ENCODE measurements around the gene TFF3. TPM values are rescaled to one million over a fixed set of nuclear protein-coding genes. Genes with fewer than 3 reads are reported as not detected.

TFF3 gene
- total and polyA plus RNA-seq, 2 experiments from 2014 or later, result 1.2 to 3.3 TPM

DNA sequence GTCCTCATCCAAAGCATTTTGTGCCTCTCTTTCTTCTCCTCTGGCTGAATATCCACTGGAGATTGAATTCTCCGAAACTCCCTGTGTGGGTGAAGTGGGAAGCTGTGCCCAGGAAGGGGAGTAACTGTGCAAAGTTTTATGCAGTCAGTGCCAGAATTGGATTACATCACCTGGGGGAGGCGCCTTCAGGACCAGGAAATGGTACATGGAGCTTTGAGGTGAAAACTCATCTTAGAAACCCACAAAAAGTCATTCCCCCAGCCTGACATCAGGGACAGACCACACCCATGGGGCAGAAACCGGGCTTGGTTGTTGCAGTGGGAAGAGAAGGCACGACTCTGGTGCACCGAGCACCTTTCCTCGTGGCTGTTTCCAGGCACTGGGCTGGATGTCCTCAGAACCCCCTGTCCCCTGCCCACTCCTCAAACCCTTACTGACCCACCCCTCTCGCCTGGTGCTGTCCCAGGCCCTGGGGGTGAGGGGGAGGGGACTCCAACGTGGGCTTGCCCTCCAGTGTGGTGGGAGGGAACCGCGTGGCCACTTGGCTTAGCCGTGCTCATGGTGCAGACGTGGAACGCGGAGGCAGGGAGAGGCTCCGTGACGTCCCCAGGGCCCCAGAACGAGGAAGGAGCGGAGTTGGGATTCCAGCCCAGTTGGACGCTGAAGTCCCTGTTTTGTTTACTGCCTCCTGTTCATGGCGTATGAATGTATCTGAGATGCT lies 15.7 kb downstream of the TFF3 start:
- H3K4me1 ChIP-seq (ENCODE audit: insufficient read depth), result no peaks in the 10 kb centered on the region
- H3K4me3 ChIP-seq, result no peak overlapping the region
- Mint-ChIP-seq H3K36me3 (ENCODE audit: low read depth) (peaks cover 2% of the 10 kb centered on the region; the same call in 1 of the 3 replicates), H3K27me3 (ENCODE audit: insufficient read depth, low read depth, poor library complexity) (peaks cover 17% of the 10 kb centered on the region), H3K9me3 (no peaks in the 10 kb centered on the region), H3K27ac (no peak overlapping the region), H3K4me3 (no peak overlapping the region), H3K4me1 (peaks cover 9% of the 10 kb centered on the region)
- TF ChIP-seq POLR2AphosphoS5 (IDR thresholded peaks at IDR 0.05; ENCODE audit: low read depth) (no peak), STAT1 (IDR thresholded peaks at IDR 0.05; ENCODE audit: unreplicated experiment) (no peak), NANOG (IDR thresholded peaks at IDR 0.05; ENCODE audit: borderline replicate concordance) (no peak), ZNF114 (CRISPR knock-in tag; IDR thresholded peaks at IDR 0.05) (no peak), CREB1 (CRISPR knock-in tag; IDR thresholded peaks at IDR 0.05; ENCODE audit: low read depth) (no peak), ZNF331 (CRISPR knock-in tag; IDR thresholded peaks at IDR 0.05; ENCODE audit: low read depth) (no peak), EZH2phosphoT487 (IDR thresholded peaks at IDR 0.05; ENCODE audit: unreplicated experiment) (no peak), JUNB (IDR thresholded peaks at IDR 0.05; ENCODE audit: unreplicated experiment) (no peak), EZH2 (IDR thresholded peaks at IDR 0.05; ENCODE audit: low read depth, unreplicated experiment) (no peak)
- TF ChIP-seq, protein P1, sequence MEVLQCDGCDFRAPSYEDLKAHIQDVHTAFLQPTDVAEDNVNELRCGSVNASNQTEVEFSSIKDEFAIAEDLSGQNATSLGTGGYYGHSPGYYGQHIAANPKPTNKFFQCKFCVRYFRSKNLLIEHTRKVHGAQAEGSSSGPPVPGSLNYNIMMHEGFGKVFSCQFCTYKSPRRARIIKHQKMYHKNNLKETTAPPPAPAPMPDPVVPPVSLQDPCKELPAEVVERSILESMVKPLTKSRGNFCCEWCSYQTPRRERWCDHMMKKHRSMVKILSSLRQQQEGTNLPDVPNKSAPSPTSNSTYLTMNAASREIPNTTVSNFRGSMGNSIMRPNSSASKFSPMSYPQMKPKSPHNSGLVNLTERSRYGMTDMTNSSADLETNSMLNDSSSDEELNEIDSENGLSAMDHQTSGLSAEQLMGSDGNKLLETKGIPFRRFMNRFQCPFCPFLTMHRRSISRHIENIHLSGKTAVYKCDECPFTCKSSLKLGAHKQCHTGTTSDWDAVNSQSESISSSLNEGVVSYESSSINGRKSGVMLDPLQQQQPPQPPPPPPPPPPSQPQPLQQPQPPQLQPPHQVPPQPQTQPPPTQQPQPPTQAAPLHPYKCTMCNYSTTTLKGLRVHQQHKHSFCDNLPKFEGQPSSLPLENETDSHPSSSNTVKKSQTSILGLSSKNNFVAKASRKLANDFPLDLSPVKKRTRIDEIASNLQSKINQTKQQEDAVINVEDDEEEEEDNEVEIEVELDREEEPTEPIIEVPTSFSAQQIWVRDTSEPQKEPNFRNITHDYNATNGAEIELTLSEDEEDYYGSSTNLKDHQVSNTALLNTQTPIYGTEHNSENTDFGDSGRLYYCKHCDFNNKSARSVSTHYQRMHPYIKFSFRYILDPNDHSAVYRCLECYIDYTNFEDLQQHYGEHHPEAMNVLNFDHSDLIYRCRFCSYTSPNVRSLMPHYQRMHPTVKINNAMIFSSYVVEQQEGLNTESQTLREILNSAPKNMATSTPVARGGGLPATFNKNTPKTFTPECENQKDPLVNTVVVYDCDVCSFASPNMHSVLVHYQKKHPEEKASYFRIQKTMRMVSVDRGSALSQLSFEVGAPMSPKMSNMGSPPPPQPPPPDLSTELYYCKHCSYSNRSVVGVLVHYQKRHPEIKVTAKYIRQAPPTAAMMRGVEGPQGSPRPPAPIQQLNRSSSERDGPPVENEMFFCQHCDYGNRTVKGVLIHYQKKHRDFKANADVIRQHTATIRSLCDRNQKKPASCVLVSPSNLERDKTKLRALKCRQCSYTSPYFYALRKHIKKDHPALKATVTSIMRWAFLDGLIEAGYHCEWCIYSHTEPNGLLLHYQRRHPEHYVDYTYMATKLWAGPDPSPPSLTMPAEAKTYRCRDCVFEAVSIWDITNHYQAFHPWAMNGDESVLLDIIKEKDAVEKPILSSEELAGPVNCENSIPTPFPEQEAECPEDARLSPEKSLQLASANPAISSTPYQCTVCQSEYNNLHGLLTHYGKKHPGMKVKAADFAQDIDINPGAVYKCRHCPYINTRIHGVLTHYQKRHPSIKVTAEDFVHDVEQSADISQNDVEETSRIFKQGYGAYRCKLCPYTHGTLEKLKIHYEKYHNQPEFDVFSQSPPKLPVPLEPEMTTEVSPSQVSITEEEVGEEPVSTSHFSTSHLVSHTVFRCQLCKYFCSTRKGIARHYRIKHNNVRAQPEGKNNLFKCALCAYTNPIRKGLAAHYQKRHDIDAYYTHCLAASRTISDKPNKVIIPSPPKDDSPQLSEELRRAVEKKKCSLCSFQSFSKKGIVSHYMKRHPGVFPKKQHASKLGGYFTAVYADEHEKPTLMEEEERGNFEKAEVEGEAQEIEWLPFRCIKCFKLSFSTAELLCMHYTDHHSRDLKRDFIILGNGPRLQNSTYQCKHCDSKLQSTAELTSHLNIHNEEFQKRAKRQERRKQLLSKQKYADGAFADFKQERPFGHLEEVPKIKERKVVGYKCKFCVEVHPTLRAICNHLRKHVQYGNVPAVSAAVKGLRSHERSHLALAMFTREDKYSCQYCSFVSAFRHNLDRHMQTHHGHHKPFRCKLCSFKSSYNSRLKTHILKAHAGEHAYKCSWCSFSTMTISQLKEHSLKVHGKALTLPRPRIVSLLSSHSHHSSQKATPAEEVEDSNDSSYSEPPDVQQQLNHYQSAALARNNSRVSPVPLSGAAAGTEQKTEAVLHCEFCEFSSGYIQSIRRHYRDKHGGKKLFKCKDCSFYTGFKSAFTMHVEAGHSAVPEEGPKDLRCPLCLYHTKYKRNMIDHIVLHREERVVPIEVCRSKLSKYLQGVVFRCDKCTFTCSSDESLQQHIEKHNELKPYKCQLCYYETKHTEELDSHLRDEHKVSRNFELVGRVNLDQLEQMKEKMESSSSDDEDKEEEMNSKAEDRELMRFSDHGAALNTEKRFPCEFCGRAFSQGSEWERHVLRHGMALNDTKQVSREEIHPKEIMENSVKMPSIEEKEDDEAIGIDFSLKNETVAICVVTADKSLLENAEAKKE (CRISPR knock-in tag; IDR thresholded peaks at IDR 0.05), result no peak
- TF ChIP-seq, protein P2, sequence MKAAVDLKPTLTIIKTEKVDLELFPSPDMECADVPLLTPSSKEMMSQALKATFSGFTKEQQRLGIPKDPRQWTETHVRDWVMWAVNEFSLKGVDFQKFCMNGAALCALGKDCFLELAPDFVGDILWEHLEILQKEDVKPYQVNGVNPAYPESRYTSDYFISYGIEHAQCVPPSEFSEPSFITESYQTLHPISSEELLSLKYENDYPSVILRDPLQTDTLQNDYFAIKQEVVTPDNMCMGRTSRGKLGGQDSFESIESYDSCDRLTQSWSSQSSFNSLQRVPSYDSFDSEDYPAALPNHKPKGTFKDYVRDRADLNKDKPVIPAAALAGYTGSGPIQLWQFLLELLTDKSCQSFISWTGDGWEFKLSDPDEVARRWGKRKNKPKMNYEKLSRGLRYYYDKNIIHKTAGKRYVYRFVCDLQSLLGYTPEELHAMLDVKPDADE (IDR thresholded peaks at IDR 0.05), result no peak
- TF ChIP-seq, protein P3, sequence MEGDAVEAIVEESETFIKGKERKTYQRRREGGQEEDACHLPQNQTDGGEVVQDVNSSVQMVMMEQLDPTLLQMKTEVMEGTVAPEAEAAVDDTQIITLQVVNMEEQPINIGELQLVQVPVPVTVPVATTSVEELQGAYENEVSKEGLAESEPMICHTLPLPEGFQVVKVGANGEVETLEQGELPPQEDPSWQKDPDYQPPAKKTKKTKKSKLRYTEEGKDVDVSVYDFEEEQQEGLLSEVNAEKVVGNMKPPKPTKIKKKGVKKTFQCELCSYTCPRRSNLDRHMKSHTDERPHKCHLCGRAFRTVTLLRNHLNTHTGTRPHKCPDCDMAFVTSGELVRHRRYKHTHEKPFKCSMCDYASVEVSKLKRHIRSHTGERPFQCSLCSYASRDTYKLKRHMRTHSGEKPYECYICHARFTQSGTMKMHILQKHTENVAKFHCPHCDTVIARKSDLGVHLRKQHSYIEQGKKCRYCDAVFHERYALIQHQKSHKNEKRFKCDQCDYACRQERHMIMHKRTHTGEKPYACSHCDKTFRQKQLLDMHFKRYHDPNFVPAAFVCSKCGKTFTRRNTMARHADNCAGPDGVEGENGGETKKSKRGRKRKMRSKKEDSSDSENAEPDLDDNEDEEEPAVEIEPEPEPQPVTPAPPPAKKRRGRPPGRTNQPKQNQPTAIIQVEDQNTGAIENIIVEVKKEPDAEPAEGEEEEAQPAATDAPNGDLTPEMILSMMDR (conservative IDR thresholded peaks at IDR 0.05; ENCODE audit: low read depth in 2 of 2), result no peak
- TF ChIP-seq, protein P4, sequence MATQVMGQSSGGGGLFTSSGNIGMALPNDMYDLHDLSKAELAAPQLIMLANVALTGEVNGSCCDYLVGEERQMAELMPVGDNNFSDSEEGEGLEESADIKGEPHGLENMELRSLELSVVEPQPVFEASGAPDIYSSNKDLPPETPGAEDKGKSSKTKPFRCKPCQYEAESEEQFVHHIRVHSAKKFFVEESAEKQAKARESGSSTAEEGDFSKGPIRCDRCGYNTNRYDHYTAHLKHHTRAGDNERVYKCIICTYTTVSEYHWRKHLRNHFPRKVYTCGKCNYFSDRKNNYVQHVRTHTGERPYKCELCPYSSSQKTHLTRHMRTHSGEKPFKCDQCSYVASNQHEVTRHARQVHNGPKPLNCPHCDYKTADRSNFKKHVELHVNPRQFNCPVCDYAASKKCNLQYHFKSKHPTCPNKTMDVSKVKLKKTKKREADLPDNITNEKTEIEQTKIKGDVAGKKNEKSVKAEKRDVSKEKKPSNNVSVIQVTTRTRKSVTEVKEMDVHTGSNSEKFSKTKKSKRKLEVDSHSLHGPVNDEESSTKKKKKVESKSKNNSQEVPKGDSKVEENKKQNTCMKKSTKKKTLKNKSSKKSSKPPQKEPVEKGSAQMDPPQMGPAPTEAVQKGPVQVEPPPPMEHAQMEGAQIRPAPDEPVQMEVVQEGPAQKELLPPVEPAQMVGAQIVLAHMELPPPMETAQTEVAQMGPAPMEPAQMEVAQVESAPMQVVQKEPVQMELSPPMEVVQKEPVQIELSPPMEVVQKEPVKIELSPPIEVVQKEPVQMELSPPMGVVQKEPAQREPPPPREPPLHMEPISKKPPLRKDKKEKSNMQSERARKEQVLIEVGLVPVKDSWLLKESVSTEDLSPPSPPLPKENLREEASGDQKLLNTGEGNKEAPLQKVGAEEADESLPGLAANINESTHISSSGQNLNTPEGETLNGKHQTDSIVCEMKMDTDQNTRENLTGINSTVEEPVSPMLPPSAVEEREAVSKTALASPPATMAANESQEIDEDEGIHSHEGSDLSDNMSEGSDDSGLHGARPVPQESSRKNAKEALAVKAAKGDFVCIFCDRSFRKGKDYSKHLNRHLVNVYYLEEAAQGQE (IDR thresholded peaks at IDR 0.05; ENCODE audit: unreplicated experiment), result no peak
- H3K4me2 ChIP-seq, result no peak overlapping the region
- no peaks in the 10 kb centered on the region for H3K36me3 ChIP-seq (ENCODE audit: insufficient read depth)
- DNase-seq (ENCODE audit: low spot score) (no peak), ATAC-seq (no peak)
- H3K9me2 ChIP-seq (ENCODE audit: insufficient read depth), result no peaks in the 10 kb centered on the region
- H2AFZ ChIP-seq, result no peak overlapping the region
- H3F3A ChIP-seq (replicated peaks; ENCODE audit: low read depth), result no peaks in the 10 kb centered on the region
- H4K20me1 ChIP-seq (replicated peaks; ENCODE audit: insufficient read depth), result no peaks in the 10 kb centered on the region
- H3K79me2 ChIP-seq (replicated peaks; ENCODE audit: insufficient read depth), result no peaks in the 10 kb centered on the region
- no peaks in the 10 kb centered on the region for H3K27me3 ChIP-seq (ENCODE audit: insufficient read depth)
- no peak overlapping the region for H3K27ac ChIP-seq (ENCODE audit: low read depth)

Data from GM23338 (cell line).